ENCODE data around the gene XPR1. TPM values are rescaled to one million over a fixed set of nuclear protein-coding genes. Genes with fewer than 3 reads are reported as not detected.
"Not testable (repeated sequence)": the region's sequence is repeated elsewhere in the genome, so short reads cannot be mapped to it uniquely, and the experiment has no call there.

The XPR1 gene
- polyA plus RNA-seq, 1 donor (not counting 4 experiments of a cell fraction or from before 2014, with no cell fraction given) = 40.0 TPM

DNA sequence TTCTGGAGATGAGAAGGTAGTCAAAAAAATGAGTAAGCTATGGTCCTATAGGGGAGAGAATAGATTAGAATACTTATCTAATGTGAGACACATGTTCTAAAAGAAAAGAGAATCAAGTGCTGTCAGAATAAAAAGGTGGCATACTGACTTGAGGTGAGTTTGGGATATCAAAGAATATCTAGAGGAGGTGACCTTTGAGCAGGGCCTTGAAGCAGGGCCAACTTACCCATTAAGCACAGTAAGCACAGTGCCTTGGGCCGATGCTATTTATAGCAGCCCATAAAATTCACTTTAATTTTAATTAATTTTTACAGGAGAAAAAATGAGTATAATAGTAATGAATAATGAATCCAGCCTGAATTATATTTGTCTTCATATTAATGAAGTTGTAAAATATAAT, 92.2 kb downstream of the XPR1 start:
- Histone ChIP-seq H2AFZ (ENCODE audit: control insufficient read depth, low read length) (no peak overlapping the region), H3K9ac (ENCODE audit: control insufficient read depth, extremely low read depth, insufficient read depth, low read length) (no peak overlapping the region), H3K27ac (ENCODE audit: control insufficient read depth, insufficient read depth, low read length) (no peak overlapping the region), H3K4me3 (ENCODE audit: control insufficient read depth in 2 of 3, extremely low read depth in 1 of 3, insufficient read depth in 2 of 3, low read depth in 1 of 3, low read length in 3 of 3) (no peak overlapping the region), H3K79me2 (ENCODE audit: control insufficient read depth, insufficient read depth, low read length) (no peaks in the 10 kb centered on the region), H4K20me1 (ENCODE audit: control insufficient read depth, extremely low read depth, insufficient read depth, low read length) (no peaks in the 10 kb centered on the region), H3K36me3 (ENCODE audit: control insufficient read depth in 2 of 2, extremely low read depth in 1 of 2, insufficient read depth in 2 of 2, low read length in 2 of 2) (no peaks in the 10 kb centered on the region), H3K9me3 (ENCODE audit: control insufficient read depth, low read depth, low read length) (no peaks in the 10 kb centered on the region), H3K4me2 (ENCODE audit: control insufficient read depth, extremely low read depth, insufficient read depth, low read depth, low read length) (no peak overlapping the region), H3K27me3 (ENCODE audit: control insufficient read depth, extremely low read depth, insufficient read depth, low read length) (no peaks in the 10 kb centered on the region), H3K4me1 (ENCODE audit: control insufficient read depth, extremely low read depth, insufficient read depth, low read length) (peaks cover 5% of the 10 kb centered on the region), H3K9me1 (ENCODE audit: control insufficient read depth, extremely low read depth, insufficient read depth, low read length) (no peaks in the 10 kb centered on the region)
- DNase-seq (ENCODE audit: low read depth, low spot score) (no peak), FAIRE-seq (no peak)
- TF ChIP-seq, protein P1, sequence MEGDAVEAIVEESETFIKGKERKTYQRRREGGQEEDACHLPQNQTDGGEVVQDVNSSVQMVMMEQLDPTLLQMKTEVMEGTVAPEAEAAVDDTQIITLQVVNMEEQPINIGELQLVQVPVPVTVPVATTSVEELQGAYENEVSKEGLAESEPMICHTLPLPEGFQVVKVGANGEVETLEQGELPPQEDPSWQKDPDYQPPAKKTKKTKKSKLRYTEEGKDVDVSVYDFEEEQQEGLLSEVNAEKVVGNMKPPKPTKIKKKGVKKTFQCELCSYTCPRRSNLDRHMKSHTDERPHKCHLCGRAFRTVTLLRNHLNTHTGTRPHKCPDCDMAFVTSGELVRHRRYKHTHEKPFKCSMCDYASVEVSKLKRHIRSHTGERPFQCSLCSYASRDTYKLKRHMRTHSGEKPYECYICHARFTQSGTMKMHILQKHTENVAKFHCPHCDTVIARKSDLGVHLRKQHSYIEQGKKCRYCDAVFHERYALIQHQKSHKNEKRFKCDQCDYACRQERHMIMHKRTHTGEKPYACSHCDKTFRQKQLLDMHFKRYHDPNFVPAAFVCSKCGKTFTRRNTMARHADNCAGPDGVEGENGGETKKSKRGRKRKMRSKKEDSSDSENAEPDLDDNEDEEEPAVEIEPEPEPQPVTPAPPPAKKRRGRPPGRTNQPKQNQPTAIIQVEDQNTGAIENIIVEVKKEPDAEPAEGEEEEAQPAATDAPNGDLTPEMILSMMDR (optimal IDR thresholded peaks at IDR 0.05 in 1 of 3, IDR thresholded peaks at IDR 0.05 in 1 of 3, conservative IDR thresholded peaks at IDR 0.05 in 1 of 3; ENCODE audit: extremely low read depth in 1 of 3, insufficient read depth in 2 of 3, low read length in 3 of 3) = no peak
- TF ChIP-seq EZH2 (IDR thresholded peaks at IDR 0.05; ENCODE audit: low read length) = no peak
- dilution Hi-C loops (cut with MboI; ENCODE audit: extremely low pct_ligation_motif_present, low sequenced_read_pairs) = no loop called here

- not testable (repeated sequence) for H3K9me3 ChIP-seq (ENCODE audit: control insufficient read depth, low read depth, low read length); FAIRE-seq; DNase-seq (ENCODE audit: low read depth, low spot score)
Measured at GRCh38 chr1:180726024-180726423, 94.2 kb downstream of the XPR1 start.

DNA sequence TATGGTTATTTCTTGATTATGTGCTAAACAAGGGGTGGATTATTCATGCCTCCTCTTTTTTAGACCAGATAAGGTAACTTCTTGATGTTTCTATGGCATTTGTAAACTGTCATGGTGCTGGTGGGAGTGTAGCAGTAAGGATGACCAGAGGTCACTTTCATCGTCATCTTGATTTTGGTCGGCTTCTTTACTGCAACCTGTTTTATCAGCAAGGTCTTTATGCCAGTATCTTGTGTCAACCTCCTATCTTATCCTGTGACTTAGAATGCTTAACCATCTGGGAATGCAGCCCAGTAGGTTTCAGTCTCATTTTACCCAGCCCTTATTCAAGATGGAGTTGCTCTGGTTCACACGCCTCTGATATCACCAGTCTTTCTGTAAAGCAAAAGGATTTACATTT, 95.9 kb downstream of the XPR1 start:
- H3K4me2 ChIP-seq (ENCODE audit: control insufficient read depth, extremely low read depth, insufficient read depth, low read depth, low read length); H3K36me3 ChIP-seq (ENCODE audit: control insufficient read depth in 2 of 2, extremely low read depth in 1 of 2, insufficient read depth in 2 of 2, low read length in 2 of 2); H3K27ac ChIP-seq (ENCODE audit: control insufficient read depth, insufficient read depth, low read length); H3K27me3 ChIP-seq (ENCODE audit: control insufficient read depth, extremely low read depth, insufficient read depth, low read length); H3K79me2 ChIP-seq (ENCODE audit: control insufficient read depth, insufficient read depth, low read length); H3K9me1 ChIP-seq (ENCODE audit: control insufficient read depth, extremely low read depth, insufficient read depth, low read length); dilution Hi-C loops (cut with MboI; ENCODE audit: extremely low pct_ligation_motif_present, low sequenced_read_pairs); H3K4me1 ChIP-seq (ENCODE audit: control insufficient read depth, extremely low read depth, insufficient read depth, low read length); H3K4me3 ChIP-seq (ENCODE audit: control insufficient read depth in 2 of 3, extremely low read depth in 1 of 3, insufficient read depth in 2 of 3, low read depth in 1 of 3, low read length in 3 of 3); DNase-seq (ENCODE audit: low read depth, low spot score); H4K20me1 ChIP-seq (ENCODE audit: control insufficient read depth, extremely low read depth, insufficient read depth, low read length); H3K9ac ChIP-seq (ENCODE audit: control insufficient read depth, extremely low read depth, insufficient read depth, low read length); H2AFZ ChIP-seq (ENCODE audit: control insufficient read depth, low read length); H3K9me3 ChIP-seq (ENCODE audit: control insufficient read depth, low read depth, low read length); FAIRE-seq: not testable (repeated sequence)

More at GRCh38 chr1:180726024-180726423, 94.2 kb downstream of the XPR1 start:
- H3K4me2 ChIP-seq (ENCODE audit: control insufficient read depth, extremely low read depth, insufficient read depth, low read depth, low read length); H3K9me1 ChIP-seq (ENCODE audit: control insufficient read depth, extremely low read depth, insufficient read depth, low read length); H3K27ac ChIP-seq (ENCODE audit: control insufficient read depth, insufficient read depth, low read length); H3K4me1 ChIP-seq (ENCODE audit: control insufficient read depth, extremely low read depth, insufficient read depth, low read length); H3K36me3 ChIP-seq (ENCODE audit: control insufficient read depth in 2 of 2, extremely low read depth in 1 of 2, insufficient read depth in 2 of 2, low read length in 2 of 2); H3K4me3 ChIP-seq (ENCODE audit: control insufficient read depth in 2 of 3, extremely low read depth in 1 of 3, insufficient read depth in 2 of 3, low read depth in 1 of 3, low read length in 3 of 3); dilution Hi-C loops (cut with MboI; ENCODE audit: extremely low pct_ligation_motif_present, low sequenced_read_pairs); H4K20me1 ChIP-seq (ENCODE audit: control insufficient read depth, extremely low read depth, insufficient read depth, low read length); H2AFZ ChIP-seq (ENCODE audit: control insufficient read depth, low read length); H3K9ac ChIP-seq (ENCODE audit: control insufficient read depth, extremely low read depth, insufficient read depth, low read length); H3K27me3 ChIP-seq (ENCODE audit: control insufficient read depth, extremely low read depth, insufficient read depth, low read length); H3K79me2 ChIP-seq (ENCODE audit: control insufficient read depth, insufficient read depth, low read length): not testable (repeated sequence)

All from keratinocyte (primary cell).